ENCODE results near the gene CNTN5.

Gene CNTN5

GRCh38 chr11:99406345-99406744, 385.6 kb downstream of the CNTN5 start:
- no peak for TF ChIP-seq CTCF (conservative IDR thresholded peaks at IDR 0.05; ENCODE audit: low read length)
- H3K4me3 ChIP-seq (ENCODE audit: low read length), result no peak overlapping the region
- no peak for DNase-seq (ENCODE audit: low read depth)

GRCh38 chr11:99410636-99411035, 389.9 kb downstream of the CNTN5 start:
- no peak for TF ChIP-seq CTCF (conservative IDR thresholded peaks at IDR 0.05; ENCODE audit: low read length)
- no peak for DNase-seq (ENCODE audit: low read depth)

GRCh38 chr11:99418927-99419720, 398.4 kb downstream of the CNTN5 start:
- DNase-seq (ENCODE audit: low read depth), result no peak
- no peak for TF ChIP-seq CTCF (conservative IDR thresholded peaks at IDR 0.05; ENCODE audit: low read length)
- H3K4me3 ChIP-seq (ENCODE audit: low read length), result no peak overlapping the region

More at GRCh38 chr11:99410636-99411035, 389.9 kb downstream of the CNTN5 start:
- H3K4me3 ChIP-seq (ENCODE audit: low read length), result no peak overlapping the region

- TF ChIP-seq CTCF (conservative IDR thresholded peaks at IDR 0.05; ENCODE audit: low read length), result no peak
- H3K4me3 ChIP-seq (ENCODE audit: low read length), result no peak overlapping the region
- DNase-seq (ENCODE audit: low read depth), result no peak
Observed at GRCh38 chr11:99419991-99420390, 399.2 kb downstream of the CNTN5 start.

- TF ChIP-seq CTCF (conservative IDR thresholded peaks at IDR 0.05; ENCODE audit: low read length), result no peak
- no peak overlapping the region for H3K4me3 ChIP-seq (ENCODE audit: low read length)
- DNase-seq (ENCODE audit: low read depth), result no peak
Observed at GRCh38 chr11:99422581-99423427, 402.1 kb downstream of the CNTN5 start.

GRCh38 chr11:99423428-99423983, 402.8 kb downstream of the CNTN5 start:
- H3K4me3 ChIP-seq (ENCODE audit: low read length), result no peak overlapping the region
- DNase-seq (ENCODE audit: low read depth), result no peak
- TF ChIP-seq CTCF (conservative IDR thresholded peaks at IDR 0.05; ENCODE audit: low read length), result no peak

Data from AG10803 (cell line).